ENCODE data around the gene SPDYE16. TPM values are rescaled to one million over a fixed set of nuclear protein-coding genes. Genes with fewer than 3 reads are reported as not detected.
A peak's percentile ranks its signal among the peaks of the same experiment; 100 is the strongest.

Gene SPDYE16
- total RNA-seq, 1 experiment from 2014 or later = not detected

DNA sequence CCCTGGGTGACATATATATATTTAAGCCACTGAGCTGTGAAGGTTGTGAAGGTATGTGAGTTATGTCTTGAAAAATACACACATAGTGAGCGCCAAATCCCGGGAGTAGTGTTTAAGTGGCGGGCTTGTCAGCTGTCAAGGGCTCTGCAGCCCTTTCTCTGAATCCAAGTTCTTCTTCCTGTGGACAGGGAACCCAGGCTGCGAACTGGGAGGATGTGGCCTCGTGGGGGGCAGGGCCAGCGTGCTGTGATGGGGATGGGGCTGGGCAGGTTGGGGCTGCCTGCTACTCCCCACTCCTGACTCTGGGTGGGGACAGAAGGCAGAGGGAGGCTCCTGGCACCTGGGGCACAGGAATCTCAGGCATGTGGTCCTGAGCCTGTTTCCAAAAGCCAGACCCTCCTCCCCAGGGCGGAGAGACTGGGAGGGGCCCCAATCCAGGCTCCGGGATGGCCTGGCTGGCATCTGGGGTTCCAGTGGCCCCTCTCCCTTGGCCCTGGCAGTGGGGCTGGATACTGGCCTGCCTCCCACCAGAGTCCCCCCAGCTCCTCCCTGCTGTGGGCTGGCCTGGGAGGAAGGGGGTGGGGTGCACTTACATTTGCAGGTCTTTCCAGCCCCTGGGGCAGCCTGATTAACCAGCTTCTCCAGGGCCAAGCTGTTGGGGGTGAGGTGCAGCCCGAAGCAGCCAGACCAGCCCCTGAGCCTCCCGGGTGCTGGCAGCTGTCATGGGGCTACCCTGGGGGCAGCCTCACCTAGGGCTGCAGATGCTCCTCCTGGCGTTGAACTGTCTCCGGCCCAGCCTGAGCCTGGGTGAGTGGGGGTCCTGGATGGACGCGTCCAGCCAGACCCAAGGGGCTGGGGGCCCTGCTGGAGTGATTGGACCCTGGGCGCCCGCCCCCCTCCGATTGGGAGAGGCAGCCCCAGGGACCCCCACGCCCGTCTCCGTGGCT, 32.9 kb downstream of the SPDYE16 start, which contains the start of gene UPK3B:
TSS of gene UPK3B (plus strand) at position 622 of the 947 bp plus-strand sequence. CDS start at position 723, 101 bp downstream.
- no peak within 1 kb of the TSS for H3K23ac ChIP-seq (ENCODE audit: insufficient read length, low read depth, low read length)
- no peak within 1 kb of the TSS for H3K27ac ChIP-seq (ENCODE audit: insufficient read length, low read depth, low read length)
- H2BK20ac ChIP-seq (ENCODE audit: low read depth, low read length, poor library complexity, severe bottlenecking) = no peak within 1 kb of the TSS
- peak; percentile 73 for DNase-seq
- no peaks in the 10 kb centered on the region for H3K9me3 ChIP-seq (ENCODE audit: control insufficient read depth, low read depth, low read length)
- no peak within 1 kb of the TSS for H4K5ac ChIP-seq (ENCODE audit: insufficient read length, low read depth, low read length)
- no peak within 1 kb of the TSS for H4K8ac ChIP-seq (replicated peaks; ENCODE audit: insufficient read length, low read depth, low read length)
- H4K20me1 ChIP-seq (ENCODE audit: control insufficient read depth, insufficient read depth, insufficient read length) = no peaks in the 10 kb centered on the region
- H3K14ac ChIP-seq (ENCODE audit: insufficient read depth, low read length) = peak within 1 kb of the TSS; percentile 58; the same call in 1 of the 2 replicates
- Mint-ChIP-seq H3K9me3 (no peaks in the 10 kb centered on the region), H3K4me1 (peaks cover 4 to 8% of the 10 kb centered on the region in 2 experiments), H3K27ac (peak within 1 kb of the TSS; percentile 63 to 73 (median 63); a peak in 4 of 7 replicates), H3K36me3 (ENCODE audit: insufficient read depth in 1 of 3, low read depth in 3 of 3) (peaks cover 0 to 9% (median 8%) of the 10 kb centered on the region in 3 experiments; a peak in 3 of 7 replicates), H3K27me3 (ENCODE audit: low read depth) (no peaks in the 10 kb centered on the region), H3K4me3 (peak within 1 kb of the TSS in 1 of 2 experiments; percentile 59; a peak in 2 of 5 replicates)
- no peak within 1 kb of the TSS for H3K56ac ChIP-seq (ENCODE audit: insufficient read length, low read depth, low read length)
- WGBS (ENCODE audit: extremely low coverage, insufficient read length, low lambda C conversion rate) = no CpG with 5 or more reads among the region's 20 CpGs
- no peak within 1 kb of the TSS for H3K4ac ChIP-seq (ENCODE audit: low read depth, low read length)
- H2BK12ac ChIP-seq (ENCODE audit: insufficient read length, low read depth, low read length) = no peak within 1 kb of the TSS
- H2AK5ac ChIP-seq (ENCODE audit: insufficient read length, low read length) = no peak within 1 kb of the TSS
- H2AFZ ChIP-seq (ENCODE audit: low read length) = no peak within 1 kb of the TSS
- no peaks in the 10 kb centered on the region for H3K79me2 ChIP-seq (ENCODE audit: insufficient read depth, low read length)
- H3K18ac ChIP-seq (ENCODE audit: insufficient read length, low read depth, low read length) = no peak within 1 kb of the TSS
- H3K9ac ChIP-seq (ENCODE audit: extremely low read depth, insufficient read length, low read length) = no peak within 1 kb of the TSS
- H3K4me2 ChIP-seq (ENCODE audit: insufficient read depth, insufficient read length, low read length) = no peak within 1 kb of the TSS
- H3K4me1 ChIP-seq (ENCODE audit: insufficient read depth, low read length) = peaks cover 3% of the 10 kb centered on the region; the same call in 1 of the 2 replicates
- H3T11ph ChIP-seq (ENCODE audit: low read length) = no peak within 1 kb of the TSS
- no peaks in the 10 kb centered on the region for H3K23me2 ChIP-seq (ENCODE audit: insufficient read length, low read depth, low read length, poor library complexity, severe bottlenecking)
- no peak within 1 kb of the TSS for H4K91ac ChIP-seq (ENCODE audit: insufficient read length, low read depth, low read length)
- no peaks in the 10 kb centered on the region for H3K79me1 ChIP-seq (ENCODE audit: insufficient read depth, low read depth, low read length, poor library complexity, severe bottlenecking)
- H2BK15ac ChIP-seq (ENCODE audit: low read depth, low read length) = no peak within 1 kb of the TSS
- H2BK120ac ChIP-seq (ENCODE audit: low read depth, low read length, poor library complexity, severe bottlenecking) = no peak within 1 kb of the TSS
- H2BK5ac ChIP-seq (ENCODE audit: insufficient read length, low read length) = no peak within 1 kb of the TSS
- TF ChIP-seq, protein P1, sequence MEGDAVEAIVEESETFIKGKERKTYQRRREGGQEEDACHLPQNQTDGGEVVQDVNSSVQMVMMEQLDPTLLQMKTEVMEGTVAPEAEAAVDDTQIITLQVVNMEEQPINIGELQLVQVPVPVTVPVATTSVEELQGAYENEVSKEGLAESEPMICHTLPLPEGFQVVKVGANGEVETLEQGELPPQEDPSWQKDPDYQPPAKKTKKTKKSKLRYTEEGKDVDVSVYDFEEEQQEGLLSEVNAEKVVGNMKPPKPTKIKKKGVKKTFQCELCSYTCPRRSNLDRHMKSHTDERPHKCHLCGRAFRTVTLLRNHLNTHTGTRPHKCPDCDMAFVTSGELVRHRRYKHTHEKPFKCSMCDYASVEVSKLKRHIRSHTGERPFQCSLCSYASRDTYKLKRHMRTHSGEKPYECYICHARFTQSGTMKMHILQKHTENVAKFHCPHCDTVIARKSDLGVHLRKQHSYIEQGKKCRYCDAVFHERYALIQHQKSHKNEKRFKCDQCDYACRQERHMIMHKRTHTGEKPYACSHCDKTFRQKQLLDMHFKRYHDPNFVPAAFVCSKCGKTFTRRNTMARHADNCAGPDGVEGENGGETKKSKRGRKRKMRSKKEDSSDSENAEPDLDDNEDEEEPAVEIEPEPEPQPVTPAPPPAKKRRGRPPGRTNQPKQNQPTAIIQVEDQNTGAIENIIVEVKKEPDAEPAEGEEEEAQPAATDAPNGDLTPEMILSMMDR (conservative IDR thresholded peaks at IDR 0.05) = no peak
- H3K27me3 ChIP-seq (ENCODE audit: insufficient read depth, low read length) = no peaks in the 10 kb centered on the region
